ENCODE results near the gene YES1.
"Not testable (repeated sequence)": the region's sequence is repeated elsewhere in the genome, so short reads cannot be mapped to it uniquely, and the experiment has no call there.

YES1 gene

GRCh38 chr18:812376-813171 is 532 bp upstream of the YES1 start:
- Mint-ChIP-seq H3K9me3 (peaks cover 10% of the 10 kb centered on the region), H3K4me1 (peaks cover 13% of the 10 kb centered on the region)
- DNase-seq (ENCODE audit: low spot score in 2 of 2): peak in 1 of 2 donors; percentile 18

GRCh38 chr18:811182-811891 is 705 bp downstream of the YES1 start:
- no peak for ATAC-seq (ENCODE audit: low read depth)
- peaks cover 13% of the 10 kb centered on the region for H3K4me1 Mint-ChIP-seq
- no peak for DNase-seq (ENCODE audit: low spot score in 2 of 2)
- H3K27ac Mint-ChIP-seq: no peak overlapping the region
- H3K27me3 Mint-ChIP-seq: peaks cover 29% of the 10 kb centered on the region
- peaks cover 12% of the 10 kb centered on the region for H3K9me3 Mint-ChIP-seq
- peaks cover 2% of the 10 kb centered on the region for H3K36me3 Mint-ChIP-seq
- peak overlapping the region; percentile 66 for H3K4me3 Mint-ChIP-seq

More at GRCh38 chr18:812376-813171, 532 bp upstream of the YES1 start:
- peak overlapping the region; percentile 79 for H3K4me3 Mint-ChIP-seq
- peak overlapping the region; percentile 65 for H3K27ac Mint-ChIP-seq
- peak; percentile 38 for ATAC-seq (ENCODE audit: low read depth)
- H3K27me3 Mint-ChIP-seq: peaks cover 31% of the 10 kb centered on the region
- peaks cover 2% of the 10 kb centered on the region for H3K36me3 Mint-ChIP-seq

- DNase-seq (ENCODE audit: low spot score in 2 of 2) (no peak), ATAC-seq (ENCODE audit: low read depth) (no peak)
- H3K27me3 Mint-ChIP-seq: peaks cover 20% of the 10 kb centered on the region
- H3K4me3 Mint-ChIP-seq: no peak overlapping the region
- peaks cover 2% of the 10 kb centered on the region for H3K36me3 Mint-ChIP-seq
- H3K9me3 Mint-ChIP-seq: peaks cover 12% of the 10 kb centered on the region
- H3K27ac Mint-ChIP-seq: no peak overlapping the region
- peaks cover 13% of the 10 kb centered on the region for H3K4me1 Mint-ChIP-seq
Measured at GRCh38 chr18:809985-810642, 1.9 kb downstream of the YES1 start.

GRCh38 chr18:809228-809627 is 2.8 kb downstream of the YES1 start:
- DNase-seq (ENCODE audit: low spot score in 2 of 2); ATAC-seq (ENCODE audit: low read depth); H3K36me3 Mint-ChIP-seq; H3K27ac Mint-ChIP-seq; H3K4me3 Mint-ChIP-seq: not testable (repeated sequence)
- H3K27me3 Mint-ChIP-seq: peaks cover 18% of the 10 kb centered on the region
- peaks cover 11% of the 10 kb centered on the region for H3K9me3 Mint-ChIP-seq
- peaks cover 13% of the 10 kb centered on the region for H3K4me1 Mint-ChIP-seq

- Mint-ChIP-seq H3K9me3 (peaks cover 11% of the 10 kb centered on the region), H3K4me1 (peaks cover 13% of the 10 kb centered on the region), H3K27ac (no peak overlapping the region), H3K4me3 (no peak overlapping the region), H3K27me3 (peaks cover 18% of the 10 kb centered on the region), H3K36me3 (peaks cover 2% of the 10 kb centered on the region)
- no peak for DNase-seq (ENCODE audit: low spot score in 2 of 2)
- no peak for ATAC-seq (ENCODE audit: low read depth)
Measured at GRCh38 chr18:808502-808901, 3.5 kb downstream of the YES1 start.

GRCh38 chr18:808086-808485 is 4.0 kb downstream of the YES1 start:
- Mint-ChIP-seq H3K27ac (no peak overlapping the region), H3K27me3 (peaks cover 18% of the 10 kb centered on the region), H3K9me3 (peaks cover 9% of the 10 kb centered on the region), H3K4me1 (peaks cover 10% of the 10 kb centered on the region), H3K4me3 (no peak overlapping the region), H3K36me3 (peaks cover 2% of the 10 kb centered on the region)
- ATAC-seq (ENCODE audit: low read depth) (no peak), DNase-seq (ENCODE audit: low spot score in 2 of 2) (no peak)

- peaks cover 10% of the 10 kb centered on the region for H3K27me3 Mint-ChIP-seq
- DNase-seq (ENCODE audit: low spot score in 2 of 2): no peak
- no peak overlapping the region for H3K4me3 Mint-ChIP-seq
- H3K27ac Mint-ChIP-seq: no peak overlapping the region
- no peaks in the 10 kb centered on the region for H3K36me3 Mint-ChIP-seq
- H3K9me3 Mint-ChIP-seq: peaks cover 4% of the 10 kb centered on the region
- no peaks in the 10 kb centered on the region for H3K4me1 Mint-ChIP-seq
- ATAC-seq (ENCODE audit: low read depth): no peak
Measured at GRCh38 chr18:805755-806110, 6.3 kb downstream of the YES1 start.

- DNase-seq (ENCODE audit: low spot score in 2 of 2): no peak
- H3K9me3 Mint-ChIP-seq: peaks cover 4% of the 10 kb centered on the region
- no peaks in the 10 kb centered on the region for H3K36me3 Mint-ChIP-seq
- no peak overlapping the region for H3K27ac Mint-ChIP-seq
- peaks cover 10% of the 10 kb centered on the region for H3K27me3 Mint-ChIP-seq
- no peak for ATAC-seq (ENCODE audit: low read depth)
- no peak overlapping the region for H3K4me3 Mint-ChIP-seq
- H3K4me1 Mint-ChIP-seq: no peaks in the 10 kb centered on the region
Measured at GRCh38 chr18:805008-805754, 6.9 kb downstream of the YES1 start.

- Mint-ChIP-seq H3K4me3 (no peak overlapping the region), H3K9me3 (no peaks in the 10 kb centered on the region), H3K36me3 (no peaks in the 10 kb centered on the region), H3K27ac (no peak overlapping the region), H3K4me1 (no peaks in the 10 kb centered on the region), H3K27me3 (peaks cover 2% of the 10 kb centered on the region)
- ATAC-seq (ENCODE audit: low read depth) (no peak), DNase-seq (ENCODE audit: low spot score in 2 of 2) (no peak)
Measured at GRCh38 chr18:801137-801536, 10.9 kb downstream of the YES1 start.

GRCh38 chr18:799943-800342 is 12.1 kb downstream of the YES1 start:
- ATAC-seq (ENCODE audit: low read depth) (no peak), DNase-seq (ENCODE audit: low spot score in 2 of 2) (no peak)
- no peaks in the 10 kb centered on the region for H3K36me3 Mint-ChIP-seq
- H3K4me3 Mint-ChIP-seq: no peak overlapping the region
- peaks cover 2% of the 10 kb centered on the region for H3K27me3 Mint-ChIP-seq
- H3K27ac Mint-ChIP-seq: no peak overlapping the region
- H3K4me1 Mint-ChIP-seq: no peaks in the 10 kb centered on the region
- no peaks in the 10 kb centered on the region for H3K9me3 Mint-ChIP-seq

- H3K9me3 Mint-ChIP-seq; H3K27ac Mint-ChIP-seq; ATAC-seq (ENCODE audit: low read depth); H3K27me3 Mint-ChIP-seq; H3K36me3 Mint-ChIP-seq; DNase-seq (ENCODE audit: low spot score in 2 of 2); H3K4me3 Mint-ChIP-seq; H3K4me1 Mint-ChIP-seq: not testable (repeated sequence)
Measured at GRCh38 chr18:795383-795782, 16.7 kb downstream of the YES1 start.

- ATAC-seq (ENCODE audit: low read depth) (no peak), DNase-seq (ENCODE audit: low spot score in 2 of 2) (no peak)
- Mint-ChIP-seq H3K9me3 (no peaks in the 10 kb centered on the region), H3K4me1 (no peaks in the 10 kb centered on the region), H3K36me3 (no peaks in the 10 kb centered on the region), H3K27me3 (peaks cover 2% of the 10 kb centered on the region), H3K27ac (no peak overlapping the region), H3K4me3 (no peak overlapping the region)
Measured at GRCh38 chr18:789397-789796, 22.6 kb downstream of the YES1 start.

- H3K36me3 Mint-ChIP-seq: no peaks in the 10 kb centered on the region
- DNase-seq (ENCODE audit: low spot score in 2 of 2): no peak
- no peak overlapping the region for H3K27ac Mint-ChIP-seq
- H3K27me3 Mint-ChIP-seq: peaks cover 6% of the 10 kb centered on the region
- no peak for ATAC-seq (ENCODE audit: low read depth)
- H3K9me3 Mint-ChIP-seq: no peaks in the 10 kb centered on the region
- no peaks in the 10 kb centered on the region for H3K4me1 Mint-ChIP-seq
- H3K4me3 Mint-ChIP-seq: no peak overlapping the region
Measured at GRCh38 chr18:785242-785641, 26.8 kb downstream of the YES1 start.

All from memory B cell (primary cell).